ENCODE measurements around the gene ZNF76.

ZNF76 gene

DNA sequence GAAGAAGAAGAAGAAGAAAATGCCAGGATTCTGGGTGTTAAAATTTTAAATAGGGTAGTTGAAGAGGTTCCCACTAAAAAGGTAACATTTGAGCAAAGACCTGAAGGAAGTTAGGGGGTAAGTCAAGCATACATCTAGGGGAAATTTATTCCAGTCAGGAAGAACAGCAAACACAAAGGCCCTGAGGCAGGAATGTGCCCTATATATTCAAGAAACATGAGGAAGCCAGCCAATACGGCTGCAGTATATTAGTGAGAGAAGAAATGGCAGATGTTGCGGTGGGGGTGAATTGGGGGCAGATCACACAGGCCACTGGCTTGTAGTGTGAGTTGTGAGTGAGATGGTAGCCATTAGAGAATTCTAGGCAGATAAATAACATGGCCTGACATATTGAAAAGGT lies 6.0 kb downstream of the ZNF76 start:
- H3K36me3 ChIP-seq: no peaks in the 10 kb centered on the region
- H3K4me3 ChIP-seq (ENCODE audit: low read depth, low read length): no peak overlapping the region
- H3K9me3 ChIP-seq: no peaks in the 10 kb centered on the region
- H3K4me1 ChIP-seq: 0 out of 2 replicates have a peak, but pooled peaks cover 3% of the 10 kb centered on the region
- DNase-seq: no peak
- TF ChIP-seq, protein P1, sequence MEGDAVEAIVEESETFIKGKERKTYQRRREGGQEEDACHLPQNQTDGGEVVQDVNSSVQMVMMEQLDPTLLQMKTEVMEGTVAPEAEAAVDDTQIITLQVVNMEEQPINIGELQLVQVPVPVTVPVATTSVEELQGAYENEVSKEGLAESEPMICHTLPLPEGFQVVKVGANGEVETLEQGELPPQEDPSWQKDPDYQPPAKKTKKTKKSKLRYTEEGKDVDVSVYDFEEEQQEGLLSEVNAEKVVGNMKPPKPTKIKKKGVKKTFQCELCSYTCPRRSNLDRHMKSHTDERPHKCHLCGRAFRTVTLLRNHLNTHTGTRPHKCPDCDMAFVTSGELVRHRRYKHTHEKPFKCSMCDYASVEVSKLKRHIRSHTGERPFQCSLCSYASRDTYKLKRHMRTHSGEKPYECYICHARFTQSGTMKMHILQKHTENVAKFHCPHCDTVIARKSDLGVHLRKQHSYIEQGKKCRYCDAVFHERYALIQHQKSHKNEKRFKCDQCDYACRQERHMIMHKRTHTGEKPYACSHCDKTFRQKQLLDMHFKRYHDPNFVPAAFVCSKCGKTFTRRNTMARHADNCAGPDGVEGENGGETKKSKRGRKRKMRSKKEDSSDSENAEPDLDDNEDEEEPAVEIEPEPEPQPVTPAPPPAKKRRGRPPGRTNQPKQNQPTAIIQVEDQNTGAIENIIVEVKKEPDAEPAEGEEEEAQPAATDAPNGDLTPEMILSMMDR (IDR thresholded peaks at IDR 0.05; ENCODE audit: low read depth, low read length): no peak
- H3K27me3 ChIP-seq: no peaks in the 10 kb centered on the region

DNA sequence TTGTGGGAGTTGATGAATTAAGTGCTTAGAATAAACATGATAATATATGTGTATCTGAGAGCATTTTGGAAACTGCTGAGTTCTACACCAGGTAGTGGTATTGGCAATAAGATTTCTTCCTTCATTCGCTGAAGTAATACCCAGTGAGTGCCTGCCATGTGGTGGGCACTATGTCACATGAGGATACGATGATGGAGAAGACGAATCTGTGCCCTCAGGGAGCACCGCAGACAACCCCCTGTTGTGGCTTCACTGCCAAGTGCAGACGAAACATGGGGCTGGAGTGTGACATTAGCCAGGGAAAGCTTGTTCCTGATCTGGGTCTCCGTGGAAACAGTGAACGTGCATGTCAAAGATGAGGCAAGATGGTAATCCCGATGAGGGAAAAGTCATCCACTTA lies 7.9 kb downstream of the ZNF76 start:
- Histone ChIP-seq H3K36me3 (no peaks in the 10 kb centered on the region), H3K4me3 (ENCODE audit: low read depth, low read length) (no peak overlapping the region), H3K27me3 (no peaks in the 10 kb centered on the region), H3K9me3 (no peaks in the 10 kb centered on the region), H3K4me1 (0 out of 2 replicates have a peak, but pooled peaks cover 3% of the 10 kb centered on the region)
- peak; percentile 29 for DNase-seq
- TF ChIP-seq, protein P1 (IDR thresholded peaks at IDR 0.05; ENCODE audit: low read depth, low read length): no peak

DNA sequence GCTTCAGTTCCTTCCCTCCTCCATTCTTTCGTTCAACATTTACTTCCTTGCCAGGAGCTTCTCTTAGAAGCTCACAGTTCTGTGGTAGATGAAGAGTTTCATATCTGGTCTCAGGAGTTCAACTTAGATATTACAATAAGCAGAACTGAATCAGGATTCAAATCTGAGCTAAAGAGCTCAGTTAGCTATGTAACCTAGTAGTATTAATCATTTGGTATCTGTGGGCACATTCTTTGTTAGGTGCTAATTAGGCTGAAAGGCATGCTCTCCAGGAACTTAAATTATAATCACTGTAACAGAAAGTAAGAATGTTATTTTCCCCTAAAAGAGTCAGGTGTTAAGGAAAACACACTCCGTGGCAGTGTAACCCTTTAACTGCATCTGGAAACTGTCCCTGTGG lies 8.4 kb downstream of the ZNF76 start:
- TF ChIP-seq, protein P1 (IDR thresholded peaks at IDR 0.05; ENCODE audit: low read depth, low read length): no peak
- no peaks in the 10 kb centered on the region for H3K36me3 ChIP-seq
- 0 out of 2 replicates have a peak, but pooled peaks cover 3% of the 10 kb centered on the region for H3K4me1 ChIP-seq
- H3K4me3 ChIP-seq (ENCODE audit: low read depth, low read length): no peak overlapping the region
- no peak for DNase-seq
- no peaks in the 10 kb centered on the region for H3K9me3 ChIP-seq
- H3K27me3 ChIP-seq: no peaks in the 10 kb centered on the region

DNA sequence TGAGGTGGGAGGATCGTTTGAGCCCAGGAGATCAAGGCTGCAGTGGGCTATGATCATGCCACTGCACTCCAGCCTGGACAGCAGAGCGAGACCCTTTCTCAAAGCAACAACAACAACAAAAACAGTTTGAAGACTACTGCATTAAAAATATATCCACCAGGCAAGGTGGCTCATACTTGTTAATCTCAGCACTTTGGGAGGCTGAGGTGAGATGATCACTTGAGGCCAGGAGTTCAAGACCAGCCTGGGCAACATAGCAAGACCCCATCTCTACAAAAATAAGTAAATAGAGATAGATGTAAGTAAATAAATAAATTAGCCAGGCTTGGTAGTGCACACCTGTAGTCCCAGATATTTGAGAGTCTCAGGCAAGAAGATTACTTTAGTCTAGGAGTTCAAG lies 12.5 kb downstream of the ZNF76 start:
- TF ChIP-seq, protein P1 (IDR thresholded peaks at IDR 0.05; ENCODE audit: low read depth, low read length): no peak
- Histone ChIP-seq H3K27me3 (no peaks in the 10 kb centered on the region), H3K4me3 (ENCODE audit: low read depth, low read length) (no peak overlapping the region), H3K36me3 (no peaks in the 10 kb centered on the region), H3K4me1 (0 out of 2 replicates have a peak, but pooled peaks cover 3% of the 10 kb centered on the region), H3K9me3 (no peaks in the 10 kb centered on the region)
- DNase-seq: no peak

DNA sequence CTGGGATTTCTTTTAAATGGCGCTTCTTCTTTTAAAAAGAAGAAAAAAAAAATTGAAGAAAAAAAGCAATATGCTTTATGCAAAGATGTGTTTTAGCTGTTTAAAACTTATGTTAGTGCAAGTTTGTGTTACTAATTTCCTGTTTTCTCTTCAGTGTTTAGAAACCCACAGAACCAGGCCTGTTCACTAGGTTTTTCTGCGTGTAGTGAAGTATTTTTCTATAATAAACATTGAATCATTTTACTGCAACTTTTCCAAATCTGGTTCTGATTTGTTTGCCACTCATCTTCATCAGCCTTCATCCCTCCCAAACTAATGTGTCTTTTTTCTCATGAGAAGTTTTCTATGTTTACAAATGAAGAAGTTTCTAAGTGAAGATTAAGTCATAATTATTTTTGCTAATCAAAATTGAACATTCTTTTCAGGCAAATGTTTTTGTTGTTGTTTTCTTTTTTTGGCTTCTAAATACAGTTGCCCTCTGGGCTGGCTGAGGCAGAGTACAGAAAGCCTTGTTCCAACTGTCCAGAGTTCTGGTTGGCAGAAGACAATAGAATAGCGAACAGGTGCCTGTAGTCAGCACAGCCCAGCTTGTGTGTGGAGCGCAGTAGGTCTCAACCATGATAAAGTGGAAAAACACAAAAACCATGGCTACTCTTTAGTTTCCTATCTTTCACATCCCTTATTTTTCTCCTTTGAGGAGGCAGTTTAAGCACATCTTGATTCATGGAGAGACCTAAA lies 14.5 kb downstream of the ZNF76 start:
- TF ChIP-seq, protein P1 (IDR thresholded peaks at IDR 0.05; ENCODE audit: low read depth, low read length): no peak

DNA sequence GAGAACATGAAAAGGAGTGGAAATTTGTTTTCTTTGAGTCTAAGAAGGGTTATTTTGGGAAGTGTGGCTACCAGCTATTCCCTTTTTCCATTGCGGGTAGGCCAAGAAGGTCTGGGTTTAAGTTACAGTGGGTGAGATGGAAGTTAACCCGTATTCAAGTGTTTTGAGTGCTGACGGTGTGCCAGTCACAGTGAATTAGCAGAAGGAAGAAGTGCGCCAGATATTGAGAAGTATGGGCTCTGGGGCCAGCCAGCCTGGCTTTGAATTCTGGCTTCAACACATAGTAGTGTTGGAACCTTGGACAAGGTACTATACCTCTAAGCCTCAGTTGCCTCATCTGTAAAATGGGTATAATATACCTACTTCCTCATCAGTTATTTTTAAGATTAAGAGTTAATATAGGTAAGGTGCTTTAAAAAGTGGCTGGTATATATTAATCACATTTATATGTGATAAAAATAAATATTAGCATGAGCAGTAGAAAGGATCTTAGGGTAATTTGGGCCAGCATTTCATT lies 16.3 kb downstream of the ZNF76 start:
- no peak for DNase-seq

More for the DNA sequence above, 14.5 kb downstream of the ZNF76 start:
- no peaks in the 10 kb centered on the region for H3K27me3 ChIP-seq
- no peaks in the 10 kb centered on the region for H3K9me3 ChIP-seq
- no peak for DNase-seq
- H3K4me3 ChIP-seq (ENCODE audit: low read depth, low read length): no peak overlapping the region
- H3K4me1 ChIP-seq: no peaks in the 10 kb centered on the region
- no peaks in the 10 kb centered on the region for H3K36me3 ChIP-seq

More for the DNA sequence above, 16.3 kb downstream of the ZNF76 start:
- Histone ChIP-seq H3K36me3 (no peaks in the 10 kb centered on the region), H3K4me3 (ENCODE audit: low read depth, low read length) (no peak overlapping the region), H3K4me1 (no peaks in the 10 kb centered on the region), H3K9me3 (no peaks in the 10 kb centered on the region), H3K27me3 (no peaks in the 10 kb centered on the region)
- TF ChIP-seq, protein P1 (IDR thresholded peaks at IDR 0.05; ENCODE audit: low read depth, low read length): no peak
